ENCODE data around the gene SQSTM1.

- TF ChIP-seq EZH2phosphoT487 (IDR thresholded peaks at IDR 0.05; ENCODE audit: borderline replicate concordance, low read depth, low read length) (no peak), CTCF (conservative IDR thresholded peaks at IDR 0.05; ENCODE audit: low read length) (no peak)
Measured at GRCh38 chr5:179840321-179840720, 19.6 kb downstream of the SQSTM1 start.

Data from OCI-LY7 (cell line).